ENCODE data around the gene GLRB.
"Not testable (repeated sequence)": the region's sequence is repeated elsewhere in the genome, so short reads cannot be mapped to it uniquely, and the experiment has no call there.

GLRB gene

GRCh38 chr4:157128395-157128794 lies 52.4 kb downstream of the GLRB start:
- no peak for DNase-seq (ENCODE audit: low read depth in 2 of 2)

GRCh38 chr4:157141976-157142375 lies 66.0 kb downstream of the GLRB start:
- DNase-seq (ENCODE audit: low read depth in 2 of 2), result no peak

- no peak for DNase-seq (ENCODE audit: low read depth in 2 of 2)
Observed at GRCh38 chr4:157143369-157143768, 67.4 kb downstream of the GLRB start.

- DNase-seq (ENCODE audit: low read depth in 2 of 2), result no peak
Observed at GRCh38 chr4:157151711-157152110, 75.8 kb downstream of the GLRB start.

- no peak for DNase-seq (ENCODE audit: low read depth in 2 of 2)
Observed at GRCh38 chr4:157165935-157166610, 90.1 kb downstream of the GLRB start.

GRCh38 chr4:157170321-157170720 lies 94.4 kb downstream of the GLRB start:
- no peak for DNase-seq (ENCODE audit: low read depth in 2 of 2)

- DNase-seq (ENCODE audit: low read depth in 2 of 2), result no peak
Observed at GRCh38 chr4:157172011-157172410, 96.1 kb downstream of the GLRB start.

- not testable (repeated sequence) for DNase-seq (ENCODE audit: low read depth in 2 of 2)
Observed at GRCh38 chr4:157180268-157180667, 104.3 kb downstream of the GLRB start.

- DNase-seq (ENCODE audit: low read depth in 2 of 2), result no peak
Observed at GRCh38 chr4:157184300-157184699, 108.3 kb downstream of the GLRB start.

GRCh38 chr4:157185363-157185762 lies 109.4 kb downstream of the GLRB start:
- DNase-seq (ENCODE audit: low read depth in 2 of 2), result no peak

GRCh38 chr4:157195374-157195773 lies 119.4 kb downstream of the GLRB start:
- no peak for DNase-seq (ENCODE audit: low read depth in 2 of 2)

GRCh38 chr4:157196046-157196445 lies 120.1 kb downstream of the GLRB start:
- no peak for DNase-seq (ENCODE audit: low read depth in 2 of 2)

GRCh38 chr4:157204634-157205244 lies 128.8 kb downstream of the GLRB start:
- DNase-seq (ENCODE audit: low read depth in 2 of 2), result peak in 1 of 2 donors; percentile 4

- no peak for DNase-seq (ENCODE audit: low read depth in 2 of 2)
Observed at GRCh38 chr4:157217708-157218107, 141.8 kb downstream of the GLRB start.

- no peak for DNase-seq (ENCODE audit: low read depth in 2 of 2)
Observed at GRCh38 chr4:157219711-157220370, 143.9 kb downstream of the GLRB start.

GRCh38 chr4:157220371-157220881 lies 144.5 kb downstream of the GLRB start, which contains the start of gene GRIA2:
GRIA2 (plus strand) TSS chr4:157220728; CDS start chr4:157221043, 315 bp downstream.
- DNase-seq (ENCODE audit: low read depth in 2 of 2), result no peak

GRCh38 chr4:157221426-157221894 lies 145.5 kb downstream of the GLRB start:
- DNase-seq (ENCODE audit: low read depth in 2 of 2), result no peak
